GM12865 (cell line): ENCODE measurements around the gene S100P.

Experiments used
- DNase-seq: peaks from one replicate; pipeline ENCODE4 v3.0.0; 2010; ENCODE audit warnings: low read depth
- H3K4me3 ChIP-seq: 2 replicates; pipeline ENCODE4 v1.5.1; 2011; ENCODE audit warnings: mild to moderate bottlenecking, low read depth, low read length, control low read depth
- CTCF ChIP-seq: IDR thresholded peaks from 2 replicates; pipeline ENCODE4 v1.5.1; 2011; ENCODE audit warnings: low read length, control low read depth, low read depth, inconsistent platforms; ENCODE audit not compliant: insufficient read depth; ENCODE audit errors: missing control alignments

Gene S100P

GRCh38 chr4:6684656-6685055 is 9.0 kb upstream of the S100P start:
- no peak for TF ChIP-seq CTCF
- no peak for DNase-seq
- H3K4me3 ChIP-seq = no peak overlapping the region

- TF ChIP-seq CTCF = no peak
- DNase-seq = no peak
- no peak overlapping the region for H3K4me3 ChIP-seq
These were observed 7.4 kb upstream of the S100P start for GRCh38 chr4:6686104-6686787.

DNA sequence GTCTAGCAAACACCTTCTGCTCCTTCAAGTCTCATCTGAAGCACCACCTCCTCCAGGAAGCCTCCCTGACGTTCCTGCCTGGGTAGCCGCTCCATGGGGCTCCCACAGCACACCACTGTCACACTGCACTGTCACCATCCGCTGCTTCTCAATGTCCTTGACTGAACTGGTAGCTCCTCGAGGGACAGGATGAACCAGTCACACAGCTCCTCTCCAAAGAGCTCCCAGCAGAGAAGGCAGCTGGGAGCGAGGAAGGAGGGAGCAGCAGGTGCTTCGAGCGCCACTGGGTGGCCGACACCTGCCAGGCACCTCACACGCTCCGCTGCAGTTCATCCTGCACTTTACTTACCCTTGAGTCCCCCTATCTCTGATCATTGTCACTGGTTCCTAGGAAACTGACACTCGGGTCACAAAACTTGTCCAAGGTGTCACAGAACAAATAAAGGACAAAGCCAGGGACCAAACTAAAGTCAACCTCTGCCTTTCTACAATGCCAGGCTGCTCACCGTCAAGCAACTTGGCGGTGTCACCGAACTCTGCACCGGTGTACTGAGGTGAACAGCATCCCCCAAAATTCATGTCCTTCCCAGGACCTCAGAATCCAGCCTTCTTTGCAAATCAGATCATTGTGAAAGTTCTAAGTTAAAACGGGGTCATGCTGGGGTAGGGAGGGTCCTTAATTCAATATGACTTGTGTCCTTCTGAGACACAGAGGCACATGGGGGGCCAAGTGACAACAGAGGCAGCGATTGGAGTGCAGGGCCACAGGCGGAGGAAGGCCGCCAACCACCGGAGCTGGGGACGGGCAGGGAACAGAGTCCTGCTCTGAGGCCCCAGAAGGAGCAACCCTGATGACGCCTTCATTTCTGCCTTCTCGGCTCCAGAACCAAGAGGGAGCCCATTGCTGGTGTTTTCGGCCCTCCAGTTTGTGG is 5.5 kb upstream of the S100P start:
- H3K4me3 ChIP-seq = no peak overlapping the region
- TF ChIP-seq CTCF = peak; percentile 7
- no peak for DNase-seq

DNA sequence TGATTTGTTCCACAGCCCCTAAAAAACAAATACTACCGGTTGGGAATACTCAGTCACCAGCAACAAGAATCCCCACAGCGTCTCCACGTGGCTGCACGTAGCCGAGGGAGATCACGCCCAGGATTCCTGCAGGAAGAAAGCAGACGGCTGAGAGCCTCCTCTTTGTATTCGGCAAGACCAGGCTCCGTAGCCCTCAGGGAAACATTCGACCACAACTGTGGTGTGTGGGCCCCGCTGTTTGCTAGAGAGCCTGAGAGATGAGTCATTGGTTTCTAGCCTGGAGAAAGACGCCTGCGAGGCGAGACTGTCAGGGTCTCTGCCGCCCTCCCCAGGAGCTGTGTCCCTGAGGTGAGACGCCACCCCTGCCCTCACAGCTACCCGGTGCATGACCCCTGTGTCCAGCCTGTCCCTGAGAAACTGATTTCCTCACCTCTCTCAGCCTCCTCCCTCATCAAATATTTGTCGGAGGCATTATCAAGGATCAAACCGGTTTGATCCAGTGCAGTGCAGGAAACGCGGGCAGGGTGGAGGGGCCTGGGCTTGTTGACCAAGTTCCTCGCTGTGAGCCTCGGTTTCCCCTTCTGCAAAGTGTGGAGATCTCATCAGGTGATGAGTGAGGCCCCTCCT is 4.7 kb upstream of the S100P start:
- TF ChIP-seq CTCF = no peak
- H3K4me3 ChIP-seq = no peak overlapping the region
- peak; percentile 69 for DNase-seq

DNA sequence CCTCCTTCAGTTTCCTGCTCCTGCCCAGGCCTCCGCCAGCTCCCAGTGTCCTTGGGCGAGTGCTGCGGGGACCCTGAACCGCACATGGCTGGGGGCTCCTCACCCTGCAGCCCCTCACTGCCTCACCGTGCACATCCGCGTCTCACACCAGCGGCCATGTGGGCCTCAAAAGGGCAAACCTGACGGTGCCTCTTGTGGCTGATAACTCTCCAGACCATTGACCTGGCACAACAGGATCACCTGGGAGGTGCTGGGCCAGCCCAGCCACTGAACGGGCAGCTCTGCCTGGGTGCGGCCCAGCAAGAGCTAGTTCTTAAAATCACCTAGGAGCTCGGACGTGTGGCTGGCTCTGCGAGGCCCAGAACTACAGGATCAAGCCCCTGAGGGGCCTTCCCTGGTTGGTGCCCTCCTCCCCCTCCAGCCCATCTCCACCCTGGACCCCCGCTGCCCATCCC is 4.1 kb upstream of the S100P start:
- no peak for DNase-seq
- no peak overlapping the region for H3K4me3 ChIP-seq
- no peak for TF ChIP-seq CTCF

- H3K4me3 ChIP-seq = no peak overlapping the region
- no peak for TF ChIP-seq CTCF
- DNase-seq = no peak
These were observed 1.3 kb upstream of the S100P start for GRCh38 chr4:6692379-6692778.
